ENCODE data around the gene AHCY. TPM values are rescaled to one million over a fixed set of nuclear protein-coding genes. Genes with fewer than 3 reads are reported as not detected.

Gene AHCY
- total RNA-seq (2014; rRNA removed) (265 and 267 TPM in 2 replicates), Bru-seq, nascent RNA (percentile 74 among the genes with signal in this experiment), BruChase-seq, experiment 1, labeled RNA remaining after a 6-hour chase (percentile 80 among the genes with signal in this experiment), BruChase-seq, experiment 2, labeled RNA remaining after a 2-hour chase (percentile 75 among the genes with signal in this experiment)
- long read RNA-seq, transcript AHCY-201 (10 exons, 2,143 nt): major isoform, 148 of 227 reads
- long read RNA-seq, partial matches to known transcripts: 43 of 227 reads
- long read RNA-seq, other reads (novel, unspliced or antisense): 35 of 227 reads

GRCh38 chr20:34302723-34303533 is at the start of gene AHCY:
Gene AHCY (minus strand): TSS chr20:34303355. CDS start chr20:34303270, 85 bp downstream.
- peak within 1 kb of the TSS; percentile 98 for H3K9ac ChIP-seq (ENCODE audit: low read length)
- peak within 1 kb of the TSS; percentile 95 for H3K4me2 ChIP-seq (ENCODE audit: low read length)
- peak within 1 kb of the TSS; percentile 81 for H3K27ac ChIP-seq (ENCODE audit: low read length)
- peaks cover 3% of the 10 kb centered on the region for H3F3A ChIP-seq (ENCODE audit: low read length, unreplicated experiment)
- ATAC-seq (peak; percentile 96), DNase-seq (peak; percentile 99)
- no peaks in the 10 kb centered on the region for H3K9me3 ChIP-seq (ENCODE audit: low read length)
- H3K4me1 ChIP-seq (ENCODE audit: insufficient read depth, low read length): peaks cover 26% of the 10 kb centered on the region
- no peaks in the 10 kb centered on the region for H3K9me2 ChIP-seq (replicated peaks; ENCODE audit: low read length)
- peak within 1 kb of the TSS; percentile 91 for H3K4me3 ChIP-seq (ENCODE audit: low read length)
- no peaks in the 10 kb centered on the region for H3K27me3 ChIP-seq (ENCODE audit: low read length)
- H2AFZ ChIP-seq (ENCODE audit: low read length): peak within 1 kb of the TSS; percentile 84
- ChIA-PET CTCF (interaction anchor here (1.1 to 1.2 kb wide), 2 partner anchors 10 to 220 kb away, joined by 4 to 5 read pairs; no protein-coding TSS in a partner anchor), POLR2A (ENCODE audit: unreplicated experiment) (interaction anchor here (0.5 to 0.6 kb wide), 2 partner anchors 251 to 781 kb away, joined by 3 read pairs; no protein-coding TSS in a partner anchor)
- peaks cover 48% of the 10 kb centered on the region for H3K79me2 ChIP-seq (ENCODE audit: low read length)
- peaks cover 5% of the 10 kb centered on the region for H3K36me3 ChIP-seq (ENCODE audit: low read depth, low read length)
- BruUV-seq (replicated peaks): no TSS peak
- TF ChIP-seq CTCF (conservative IDR thresholded peaks at IDR 0.05; ENCODE audit: low read depth, low read length): 0 out of 2 replicates have a peak, but pooled peaks have one; percentile 13
- no peak for TF ChIP-seq EZH2 (IDR thresholded peaks at IDR 0.05; ENCODE audit: low read length, unreplicated experiment)
- H4K20me1 ChIP-seq (ENCODE audit: low read length): peaks cover 11% of the 10 kb centered on the region
- intact Hi-C loops (cut with micrococcal nuclease): loop anchor here (2.0 kb wide), 2 partner anchors 112 to 214 kb away; partner anchors contain the start of gene DYNLRB1

- ATAC-seq (peak; percentile 63), DNase-seq (peak; percentile 56)
- Histone ChIP-seq H2AFZ (ENCODE audit: low read length) (no peak overlapping the region), H3K27me3 (ENCODE audit: low read length) (no peaks in the 10 kb centered on the region), H3K4me1 (ENCODE audit: insufficient read depth, low read length) (peaks cover 14% of the 10 kb centered on the region), H3K9me2 (replicated peaks; ENCODE audit: low read length) (no peaks in the 10 kb centered on the region), H3K36me3 (ENCODE audit: low read depth, low read length) (no peaks in the 10 kb centered on the region), H4K20me1 (ENCODE audit: low read length) (no peaks in the 10 kb centered on the region), H3K9me3 (ENCODE audit: low read length) (no peaks in the 10 kb centered on the region), H3F3A (ENCODE audit: low read length, unreplicated experiment) (no peaks in the 10 kb centered on the region), H3K79me2 (ENCODE audit: low read length) (no peaks in the 10 kb centered on the region), H3K4me2 (ENCODE audit: low read length) (peak overlapping the region; percentile 53), H3K27ac (ENCODE audit: low read length) (peak overlapping the region; percentile 73), H3K9ac (ENCODE audit: low read length) (no peak overlapping the region), H3K4me3 (ENCODE audit: low read length) (no peak overlapping the region)
- CTCF ChIA-PET: interaction anchor here (0.6 to 1.1 kb wide), 3 partner anchors 36 to 63 kb away, joined by 4 to 17 read pairs (median 5); no protein-coding TSS in a partner anchor
- intact Hi-C loops (cut with micrococcal nuclease): no loop called here
- TF ChIP-seq EZH2phosphoT487 (IDR thresholded peaks at IDR 0.05; ENCODE audit: borderline replicate concordance, low read length): no peak
- no peak for TF ChIP-seq EZH2 (IDR thresholded peaks at IDR 0.05; ENCODE audit: low read length, unreplicated experiment)
- no peak for TF ChIP-seq CTCF (conservative IDR thresholded peaks at IDR 0.05; ENCODE audit: low read depth, low read length)
- POLR2A ChIA-PET (ENCODE audit: unreplicated experiment): interaction anchor here (0.6 kb wide), 2 partner anchors 364 to 1225 kb away, joined by 6 to 11 read pairs; no protein-coding TSS in a partner anchor
- no TSS peak for BruUV-seq (replicated peaks)
Observed at GRCh38 chr20:34350095-34350494, 46.9 kb upstream of the AHCY start.

All from PC-3 (cell line).